H54 (cell line): ENCODE data around the gene ATG9B.
"Not testable (repeated sequence)": the region's sequence is repeated elsewhere in the genome, so short reads cannot be mapped to it uniquely, and the experiment has no call there.

Experiments used
- DNase-seq: peaks from one replicate; pipeline ENCODE4 v3.0.0; 2011; ENCODE audit warnings: low spot score, mixed read lengths; ENCODE audit not compliant: insufficient read length
- FAIRE-seq: peaks from 3 replicates; lab custom pipeline; 2011; peaks lifted over from hg19 to GRCh38; lab: Jason Lieb, UNC
- POLR2A ChIP-seq: IDR thresholded peaks from 2 replicates; pipeline ENCODE4 v1.6.1; 2011; ENCODE audit warnings: low read depth, mild to moderate bottlenecking, low read length

The ATG9B gene

DNA sequence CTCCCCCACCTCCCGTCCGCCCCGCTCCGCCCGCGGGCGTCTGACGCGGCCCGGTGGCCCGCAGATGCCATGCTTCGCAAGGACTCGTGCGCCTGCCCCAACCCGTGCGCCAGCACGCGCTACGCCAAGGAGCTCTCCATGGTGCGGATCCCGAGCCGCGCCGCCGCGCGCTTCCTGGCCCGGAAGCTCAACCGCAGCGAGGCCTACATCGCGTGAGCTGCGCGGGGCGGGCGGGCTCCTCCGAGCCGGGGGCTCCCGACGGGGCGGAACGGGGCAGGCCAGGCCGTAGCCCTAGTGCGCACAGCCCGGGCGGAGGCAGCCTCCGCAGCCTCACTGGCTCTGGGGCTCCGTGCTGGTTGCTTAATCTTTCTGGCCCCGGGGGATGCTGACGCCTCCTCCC, 26.8 kb upstream of the ATG9B start:
- DNase-seq, result no peak
- FAIRE-seq, result no peak
- no peak for TF ChIP-seq POLR2A

- no peak for FAIRE-seq
- no peak for DNase-seq
- no peak for TF ChIP-seq POLR2A
Observed at GRCh38 chr7:151048911-151049463, 24.7 kb upstream of the ATG9B start.

GRCh38 chr7:151047976-151048815, 23.9 kb upstream of the ATG9B start, which contains the start of gene ASIC3:
Gene ASIC3, plus strand, starts transcription at chr7:151048531. Its CDS starts 355 bp downstream, at chr7:151048886.
- no peak for TF ChIP-seq POLR2A
- DNase-seq (no peak), FAIRE-seq (no peak)

- DNase-seq (peak; percentile 54), FAIRE-seq (no peak)
- TF ChIP-seq POLR2A, result no peak
Observed at GRCh38 chr7:151046603-151047573, 22.6 kb upstream of the ATG9B start.

DNA sequence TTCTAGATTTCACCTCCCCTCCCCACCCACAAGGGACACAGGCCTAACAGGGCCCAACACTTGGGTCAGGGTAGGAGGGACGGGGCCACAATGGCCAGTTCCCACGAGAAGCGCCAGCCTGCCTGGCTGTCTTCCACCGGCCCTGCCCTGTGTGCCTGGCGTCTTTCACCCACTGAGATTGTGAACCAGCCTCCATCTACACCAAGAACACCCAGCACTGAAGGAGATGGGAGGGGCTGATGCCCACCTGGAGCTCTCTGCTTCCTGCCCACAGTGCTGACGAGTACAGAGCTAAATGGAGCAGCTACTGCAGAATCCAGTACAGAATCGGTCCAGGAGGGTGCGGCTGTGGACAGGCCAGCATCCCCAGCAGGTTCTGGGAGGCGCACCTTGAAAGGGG, 21.7 kb upstream of the ATG9B start:
- FAIRE-seq (no peak), DNase-seq (no peak)
- TF ChIP-seq POLR2A, result no peak

DNA sequence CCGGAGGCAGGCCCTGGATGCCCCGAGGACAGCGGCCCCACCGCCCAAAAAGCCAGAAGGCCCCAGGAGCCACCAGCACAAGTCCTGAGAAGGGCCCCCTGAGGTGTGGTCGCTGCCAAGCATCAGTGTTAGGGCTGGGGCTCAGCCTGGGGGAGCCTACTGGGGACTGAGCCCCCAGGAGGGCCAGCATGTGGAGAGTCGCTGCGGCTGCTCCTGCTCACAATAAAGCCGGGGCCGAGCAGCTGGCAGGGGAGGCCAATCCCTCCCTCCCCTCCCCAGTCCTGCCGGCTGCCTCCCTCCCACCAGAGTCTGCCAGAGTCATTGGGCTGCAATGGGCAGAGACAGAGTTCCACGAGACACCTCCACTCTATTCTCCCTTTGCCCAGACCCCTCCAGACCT, 21.0 kb upstream of the ATG9B start:
- no peak for TF ChIP-seq POLR2A

GRCh38 chr7:151043959-151044358, 19.7 kb upstream of the ATG9B start:
- TF ChIP-seq POLR2A, result no peak
- no peak for DNase-seq
- FAIRE-seq, result no peak

More for the DNA sequence above, 21.0 kb upstream of the ATG9B start:
- no peak for FAIRE-seq
- DNase-seq, result no peak

GRCh38 chr7:151043449-151043848, 19.2 kb upstream of the ATG9B start:
- not testable (repeated sequence) for FAIRE-seq

DNA sequence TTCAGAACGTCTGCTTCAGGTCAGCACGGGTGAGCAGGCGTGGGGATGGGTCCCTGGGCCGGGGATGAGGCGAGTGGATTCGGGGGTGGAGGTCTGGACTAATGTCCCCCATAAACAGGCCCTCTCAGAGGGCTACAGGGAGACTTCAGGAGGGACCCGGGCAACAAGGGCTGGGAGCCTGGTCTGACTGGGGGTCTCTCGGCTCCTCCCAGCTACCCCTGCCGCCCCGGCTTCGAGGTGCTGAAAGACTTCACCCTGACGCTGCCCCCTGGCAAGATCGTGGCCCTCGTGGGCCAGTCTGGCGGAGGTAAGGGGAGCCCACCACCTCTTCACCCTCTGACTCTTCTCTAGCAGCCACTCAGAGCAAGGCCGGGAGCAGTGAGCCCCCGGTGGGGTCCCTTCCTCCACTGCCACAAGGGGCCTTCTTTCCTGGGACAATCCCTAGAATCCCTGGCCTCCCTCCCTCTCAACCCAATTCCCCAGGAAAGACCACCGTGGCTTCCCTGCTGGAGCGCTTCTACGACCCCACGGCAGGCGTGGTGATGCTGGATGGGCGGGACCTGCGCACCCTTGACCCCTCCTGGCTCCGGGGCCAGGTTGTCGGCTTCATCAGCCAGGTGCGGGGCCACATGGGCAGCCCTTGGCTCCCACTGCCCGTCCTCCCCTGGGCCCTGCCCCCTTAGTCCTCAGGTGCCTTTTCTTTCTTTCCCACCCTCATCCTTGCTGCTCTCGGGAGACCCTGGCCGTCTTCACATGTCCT, 16.5 kb upstream of the ATG9B start:
- FAIRE-seq, result no peak
- DNase-seq, result no peak
- TF ChIP-seq POLR2A, result no peak

More at GRCh38 chr7:151043449-151043848, 19.2 kb upstream of the ATG9B start:
- DNase-seq, result not testable (repeated sequence)

GRCh38 chr7:151039850-151040548, 15.7 kb upstream of the ATG9B start:
- FAIRE-seq, result no peak
- TF ChIP-seq POLR2A, result no peak

GRCh38 chr7:151038951-151039849, 14.9 kb upstream of the ATG9B start:
- TF ChIP-seq POLR2A, result peak; percentile 81
- FAIRE-seq (peak; percentile 55), DNase-seq (peak; percentile 99)

More at GRCh38 chr7:151039850-151040548, 15.7 kb upstream of the ATG9B start:
- no peak for DNase-seq
